Smooth muscle cell of the brain vasculature (primary cell): ENCODE measurements around the gene ZCCHC14.
"Not testable (repeated sequence)": the region's sequence is repeated elsewhere in the genome, so short reads cannot be mapped to it uniquely, and the experiment has no call there.

Source experiments
- DNase-seq: peaks from one replicate; pipeline ENCODE4 v3.0.0-alpha.2; 2012; ENCODE audit warnings: low read depth, low spot score

The ZCCHC14 gene

GRCh38 chr16:87410530-87410929, 82.3 kb downstream of the ZCCHC14 start:
- no peak for DNase-seq

- no peak for DNase-seq
Measured at GRCh38 chr16:87409781-87410180, 83.0 kb downstream of the ZCCHC14 start.

- no peak for DNase-seq
Measured at GRCh38 chr16:87409153-87409552, 83.7 kb downstream of the ZCCHC14 start.

GRCh38 chr16:87407511-87408112, 85.2 kb downstream of the ZCCHC14 start:
- DNase-seq = no peak

GRCh38 chr16:87406495-87407088, 86.2 kb downstream of the ZCCHC14 start:
- DNase-seq = no peak

GRCh38 chr16:87404764-87405625, 87.8 kb downstream of the ZCCHC14 start:
- DNase-seq = no peak

- no peak for DNase-seq
Measured at GRCh38 chr16:87395181-87395842, 97.5 kb downstream of the ZCCHC14 start.

GRCh38 chr16:87393680-87394055, 99.2 kb downstream of the ZCCHC14 start:
- no peak for DNase-seq

- no peak for DNase-seq
Measured at GRCh38 chr16:87392821-87393679, 99.8 kb downstream of the ZCCHC14 start.

- peak; percentile 89 for DNase-seq
Measured at GRCh38 chr16:87391950-87392820, 100.6 kb downstream of the ZCCHC14 start, which contains the start of gene MAP1LC3B. TSS of gene MAP1LC3B (plus strand) at chr16:87392336. CDS start at chr16:87392428, 92 bp downstream.

- no peak for DNase-seq
Measured at GRCh38 chr16:87391324-87391949, 101.4 kb downstream of the ZCCHC14 start.

- no peak for DNase-seq
Measured at GRCh38 chr16:87390641-87391323, 102.0 kb downstream of the ZCCHC14 start.

GRCh38 chr16:87389914-87390313, 102.9 kb downstream of the ZCCHC14 start:
- DNase-seq = not testable (repeated sequence)

GRCh38 chr16:87389245-87389644, 103.6 kb downstream of the ZCCHC14 start:
- no peak for DNase-seq

- no peak for DNase-seq
Measured at GRCh38 chr16:87388818-87389134, 104.0 kb downstream of the ZCCHC14 start.

- DNase-seq = peak; percentile 95
Measured at GRCh38 chr16:87387942-87388817, 104.6 kb downstream of the ZCCHC14 start.

GRCh38 chr16:87384875-87385167, 108.0 kb downstream of the ZCCHC14 start:
- not testable (repeated sequence) for DNase-seq

- no peak for DNase-seq
Measured at GRCh38 chr16:87384162-87384874, 108.5 kb downstream of the ZCCHC14 start.
